ENCODE data around the gene PASK. TPM values are rescaled to one million over a fixed set of nuclear protein-coding genes. Genes with fewer than 3 reads are reported as not detected.

PASK gene
- polyA plus RNA-seq, 1 donor from 2014 or later = 26.0 TPM

DNA sequence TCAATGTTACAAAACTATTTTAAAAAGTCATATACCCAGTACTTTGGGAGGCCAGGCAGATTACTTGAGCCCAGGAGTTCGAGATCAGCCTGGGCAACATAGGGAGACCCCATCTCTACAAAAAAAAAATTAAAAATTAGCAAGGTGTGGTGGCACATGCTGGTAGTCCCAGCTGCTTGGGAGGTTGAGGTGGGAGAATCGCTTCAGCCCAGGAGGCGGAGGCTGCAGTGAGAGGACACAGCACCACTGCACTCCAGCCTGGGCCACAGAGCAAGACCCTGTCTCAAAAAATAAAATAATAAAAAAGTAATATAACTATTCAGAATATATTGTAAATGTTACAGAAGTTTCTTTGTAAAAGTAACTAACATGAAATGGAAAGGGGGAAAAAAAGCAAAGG, 1.9 kb downstream of the PASK start:
- no peaks in the 10 kb centered on the region for H3K27me3 ChIP-seq (ENCODE audit: insufficient read depth, low read depth, low read length)
- no peaks in the 10 kb centered on the region for H3K9me2 ChIP-seq (ENCODE audit: insufficient read depth, low read length)
- H2AFZ ChIP-seq (ENCODE audit: low read depth, low read length) = no peak overlapping the region
- H3K79me2 ChIP-seq (replicated peaks; ENCODE audit: insufficient read depth, low read length) = peaks cover 7% of the 10 kb centered on the region
- TF ChIP-seq MXI1 (conservative IDR thresholded peaks at IDR 0.05; ENCODE audit: poor library complexity, severe bottlenecking) (no peak), EZH2 (IDR thresholded peaks at IDR 0.05; ENCODE audit: borderline replicate concordance, insufficient read depth, low read length, poor library complexity, severe bottlenecking) (no peak), TAF1 (IDR thresholded peaks at IDR 0.05; ENCODE audit: low read depth) (no peak), EP300 (conservative IDR thresholded peaks at IDR 0.05; ENCODE audit: poor library complexity, severe bottlenecking) (no peak), SMC3 (conservative IDR thresholded peaks at IDR 0.05; ENCODE audit: poor library complexity) (no peak), POLR2AphosphoS5 (IDR thresholded peaks at IDR 0.05) (no peak), RAD21 (conservative IDR thresholded peaks at IDR 0.05) (no peak)
- TF ChIP-seq, protein P1, sequence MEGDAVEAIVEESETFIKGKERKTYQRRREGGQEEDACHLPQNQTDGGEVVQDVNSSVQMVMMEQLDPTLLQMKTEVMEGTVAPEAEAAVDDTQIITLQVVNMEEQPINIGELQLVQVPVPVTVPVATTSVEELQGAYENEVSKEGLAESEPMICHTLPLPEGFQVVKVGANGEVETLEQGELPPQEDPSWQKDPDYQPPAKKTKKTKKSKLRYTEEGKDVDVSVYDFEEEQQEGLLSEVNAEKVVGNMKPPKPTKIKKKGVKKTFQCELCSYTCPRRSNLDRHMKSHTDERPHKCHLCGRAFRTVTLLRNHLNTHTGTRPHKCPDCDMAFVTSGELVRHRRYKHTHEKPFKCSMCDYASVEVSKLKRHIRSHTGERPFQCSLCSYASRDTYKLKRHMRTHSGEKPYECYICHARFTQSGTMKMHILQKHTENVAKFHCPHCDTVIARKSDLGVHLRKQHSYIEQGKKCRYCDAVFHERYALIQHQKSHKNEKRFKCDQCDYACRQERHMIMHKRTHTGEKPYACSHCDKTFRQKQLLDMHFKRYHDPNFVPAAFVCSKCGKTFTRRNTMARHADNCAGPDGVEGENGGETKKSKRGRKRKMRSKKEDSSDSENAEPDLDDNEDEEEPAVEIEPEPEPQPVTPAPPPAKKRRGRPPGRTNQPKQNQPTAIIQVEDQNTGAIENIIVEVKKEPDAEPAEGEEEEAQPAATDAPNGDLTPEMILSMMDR (IDR thresholded peaks at IDR 0.05; ENCODE audit: poor library complexity, severe bottlenecking) = no peak
- TF ChIP-seq, protein P2, sequence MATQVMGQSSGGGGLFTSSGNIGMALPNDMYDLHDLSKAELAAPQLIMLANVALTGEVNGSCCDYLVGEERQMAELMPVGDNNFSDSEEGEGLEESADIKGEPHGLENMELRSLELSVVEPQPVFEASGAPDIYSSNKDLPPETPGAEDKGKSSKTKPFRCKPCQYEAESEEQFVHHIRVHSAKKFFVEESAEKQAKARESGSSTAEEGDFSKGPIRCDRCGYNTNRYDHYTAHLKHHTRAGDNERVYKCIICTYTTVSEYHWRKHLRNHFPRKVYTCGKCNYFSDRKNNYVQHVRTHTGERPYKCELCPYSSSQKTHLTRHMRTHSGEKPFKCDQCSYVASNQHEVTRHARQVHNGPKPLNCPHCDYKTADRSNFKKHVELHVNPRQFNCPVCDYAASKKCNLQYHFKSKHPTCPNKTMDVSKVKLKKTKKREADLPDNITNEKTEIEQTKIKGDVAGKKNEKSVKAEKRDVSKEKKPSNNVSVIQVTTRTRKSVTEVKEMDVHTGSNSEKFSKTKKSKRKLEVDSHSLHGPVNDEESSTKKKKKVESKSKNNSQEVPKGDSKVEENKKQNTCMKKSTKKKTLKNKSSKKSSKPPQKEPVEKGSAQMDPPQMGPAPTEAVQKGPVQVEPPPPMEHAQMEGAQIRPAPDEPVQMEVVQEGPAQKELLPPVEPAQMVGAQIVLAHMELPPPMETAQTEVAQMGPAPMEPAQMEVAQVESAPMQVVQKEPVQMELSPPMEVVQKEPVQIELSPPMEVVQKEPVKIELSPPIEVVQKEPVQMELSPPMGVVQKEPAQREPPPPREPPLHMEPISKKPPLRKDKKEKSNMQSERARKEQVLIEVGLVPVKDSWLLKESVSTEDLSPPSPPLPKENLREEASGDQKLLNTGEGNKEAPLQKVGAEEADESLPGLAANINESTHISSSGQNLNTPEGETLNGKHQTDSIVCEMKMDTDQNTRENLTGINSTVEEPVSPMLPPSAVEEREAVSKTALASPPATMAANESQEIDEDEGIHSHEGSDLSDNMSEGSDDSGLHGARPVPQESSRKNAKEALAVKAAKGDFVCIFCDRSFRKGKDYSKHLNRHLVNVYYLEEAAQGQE (IDR thresholded peaks at IDR 0.05; ENCODE audit: borderline replicate concordance) = no peak
- no peaks in the 10 kb centered on the region for H3K9me3 ChIP-seq (ENCODE audit: low read length)
- H3K4me3 ChIP-seq (ENCODE audit: low read length) = no peak overlapping the region
- H3F3A ChIP-seq (ENCODE audit: insufficient read depth, low read length, poor library complexity, severe bottlenecking) = no peaks in the 10 kb centered on the region
- H3K4me2 ChIP-seq (ENCODE audit: low read length) = no peak overlapping the region
- no peaks in the 10 kb centered on the region for H4K20me1 ChIP-seq (ENCODE audit: insufficient read depth)
- no peaks in the 10 kb centered on the region for H3K36me3 ChIP-seq (ENCODE audit: insufficient read depth, low read length)
- H3K27ac ChIP-seq (ENCODE audit: low read length) = no peak overlapping the region
- no peak overlapping the region for H3K9ac ChIP-seq (ENCODE audit: low read length)

DNA sequence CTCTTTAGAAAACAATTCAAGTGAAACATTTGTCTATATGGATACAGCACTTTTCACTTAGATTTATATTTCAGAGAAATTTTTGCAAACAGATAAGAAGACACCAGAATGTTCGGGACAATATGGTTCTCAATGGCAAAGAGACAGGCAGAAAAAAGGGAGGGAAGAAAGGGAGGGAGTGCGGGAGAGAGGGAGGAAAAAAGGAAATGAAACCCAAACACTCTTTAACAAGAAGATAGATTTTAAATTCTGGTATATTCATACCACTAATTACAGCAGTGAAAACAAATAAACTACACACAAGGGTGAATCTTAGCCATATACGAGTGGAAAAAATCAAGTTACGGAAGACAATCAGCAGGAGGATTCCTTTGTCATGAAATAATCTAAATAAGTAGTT, 3.0 kb downstream of the PASK start:
- no peaks in the 10 kb centered on the region for H3K9me3 ChIP-seq (ENCODE audit: low read length)
- no peaks in the 10 kb centered on the region for H3K9me2 ChIP-seq (ENCODE audit: insufficient read depth, low read length)
- H3K4me3 ChIP-seq (ENCODE audit: low read length) = no peak overlapping the region
- no peak for TF ChIP-seq POLR2AphosphoS5 (IDR thresholded peaks at IDR 0.05)
- no peak overlapping the region for H3K4me2 ChIP-seq (ENCODE audit: low read length)
- H3K79me2 ChIP-seq (replicated peaks; ENCODE audit: insufficient read depth, low read length) = peaks cover 7% of the 10 kb centered on the region
- no peaks in the 10 kb centered on the region for H3F3A ChIP-seq (ENCODE audit: insufficient read depth, low read length, poor library complexity, severe bottlenecking)
- H3K27me3 ChIP-seq (ENCODE audit: insufficient read depth, low read depth, low read length) = no peaks in the 10 kb centered on the region
- no peak overlapping the region for H2AFZ ChIP-seq (ENCODE audit: low read depth, low read length)
- no peaks in the 10 kb centered on the region for H4K20me1 ChIP-seq (ENCODE audit: insufficient read depth)
- H3K36me3 ChIP-seq (ENCODE audit: insufficient read depth, low read length) = no peaks in the 10 kb centered on the region
- no peak overlapping the region for H3K27ac ChIP-seq (ENCODE audit: low read length)
- H3K9ac ChIP-seq (ENCODE audit: low read length) = no peak overlapping the region

DNA sequence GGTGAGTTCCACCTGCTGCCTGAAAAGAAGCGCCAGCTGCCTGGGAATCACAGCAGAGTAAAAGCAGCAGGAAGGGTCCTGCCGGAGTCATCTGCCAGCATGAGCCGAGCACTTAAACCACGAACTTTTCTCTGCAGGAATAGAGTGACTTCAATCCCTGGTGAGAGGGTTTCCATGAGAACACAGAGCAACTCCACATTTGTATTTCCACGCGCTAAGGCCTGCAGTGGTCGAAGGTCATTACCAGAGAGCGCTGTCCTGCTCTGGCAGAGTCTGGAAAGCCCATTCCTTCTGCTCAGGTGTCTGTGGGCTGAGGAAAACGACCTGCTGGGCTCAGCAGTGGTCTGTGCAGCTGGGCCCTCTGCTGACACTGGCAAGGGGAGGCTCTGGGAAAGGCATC, 6.7 kb downstream of the PASK start:
- Histone ChIP-seq H3F3A (ENCODE audit: insufficient read depth, low read length, poor library complexity, severe bottlenecking) (no peaks in the 10 kb centered on the region), H3K9ac (ENCODE audit: low read length) (no peak overlapping the region), H2AFZ (ENCODE audit: low read depth, low read length) (no peak overlapping the region), H3K27me3 (ENCODE audit: insufficient read depth, low read depth, low read length) (no peaks in the 10 kb centered on the region), H4K20me1 (ENCODE audit: insufficient read depth) (no peaks in the 10 kb centered on the region), H3K4me2 (ENCODE audit: low read length) (no peak overlapping the region), H3K9me3 (ENCODE audit: low read length) (no peaks in the 10 kb centered on the region), H3K4me3 (ENCODE audit: low read length) (no peak overlapping the region), H3K9me2 (ENCODE audit: insufficient read depth, low read length) (no peaks in the 10 kb centered on the region), H3K79me2 (replicated peaks; ENCODE audit: insufficient read depth, low read length) (no peaks in the 10 kb centered on the region), H3K36me3 (ENCODE audit: insufficient read depth, low read length) (no peaks in the 10 kb centered on the region), H3K27ac (ENCODE audit: low read length) (no peak overlapping the region)
- TF ChIP-seq, protein P2 (IDR thresholded peaks at IDR 0.05; ENCODE audit: borderline replicate concordance) = no peak
- TF ChIP-seq SMC3 (conservative IDR thresholded peaks at IDR 0.05; ENCODE audit: poor library complexity) = no peak
- no peak for TF ChIP-seq EP300 (conservative IDR thresholded peaks at IDR 0.05; ENCODE audit: poor library complexity, severe bottlenecking)
- TF ChIP-seq EZH2 (IDR thresholded peaks at IDR 0.05; ENCODE audit: borderline replicate concordance, insufficient read depth, low read length, poor library complexity, severe bottlenecking) = no peak
